IMR-90 (cell line): ENCODE data around the gene ZNF813. TPM values are rescaled to one million over a fixed set of nuclear protein-coding genes. Genes with fewer than 3 reads are reported as not detected.
"Not testable (repeated sequence)": the region's sequence is repeated elsewhere in the genome, so short reads cannot be mapped to it uniquely, and the experiment has no call there.

Experiments
- ATAC-seq: fragments of 200-7000 bp; cut with Tn5 transposase; 2 replicates; pipeline ENCODE4 v1.9.1; 2020; ENCODE audit warnings: low read depth, mild to moderate bottlenecking, moderate library complexity
- BruUV-seq: library from RNA; stranded (reverse); fragments of 400-500 nt; replicated peaks from 2 replicates; lab custom pipeline; 2021; lab: Mats Ljungman, UMichigan
- CTCF ChIA-PET: fragments of 300-600 bp; formaldehyde crosslinking; extraction: SDS; loops from one replicate; lab custom pipeline; 2021; ENCODE audit warnings: antibody characterized with exemption; lab: Yijun Ruan, JAX
- POLR2A ChIA-PET: fragments of 300-600 bp; sonication (Branson Sonifier 250); formaldehyde crosslinking; loops from one replicate; lab custom pipeline; 2022; ENCODE audit warnings: antibody characterized with exemption; ENCODE audit not compliant: unreplicated experiment; lab: Charles Lee
- DNase-seq: peaks from one replicate; pipeline ENCODE4 v3.0.0; 2013
- H2AFZ ChIP-seq: replicated peaks from 2 replicates; pipeline ENCODE3; 2013; ENCODE audit warnings: low read length, mild to moderate bottlenecking; ENCODE audit not compliant: poor library complexity
- H2AK5ac ChIP-seq: 2 replicates; pipeline ENCODE4 v1.6.1; 2013; ENCODE audit warnings: low read depth, low read length, inconsistent platforms
- H2AK9ac ChIP-seq: replicated peaks from 2 replicates; pipeline ENCODE3; 2013; ENCODE audit warnings: mild to moderate bottlenecking, low read depth, low read length, moderate library complexity; ENCODE audit not compliant: poor library complexity
- H2BK120ac ChIP-seq: 2 replicates; pipeline ENCODE4 v1.6.1; 2013; ENCODE audit warnings: low read depth, low read length, inconsistent platforms
- H2BK15ac ChIP-seq: 3 replicates; pipeline ENCODE4 v1.6.1; 2013; ENCODE audit warnings: low read depth, low read length, inconsistent platforms
- H2BK20ac ChIP-seq: 2 replicates; pipeline ENCODE4 v1.6.1; 2013; ENCODE audit warnings: low read depth, mild to moderate bottlenecking, inconsistent platforms, low read length, moderate library complexity
- H2BK5ac ChIP-seq: 2 replicates; pipeline ENCODE4 v1.6.1; 2013; ENCODE audit warnings: mild to moderate bottlenecking, low read depth, low read length, inconsistent platforms; ENCODE audit not compliant: poor library complexity, severe bottlenecking
- H3K14ac ChIP-seq: replicated peaks from 2 replicates; pipeline ENCODE4 v1.6.1; 2013; ENCODE audit warnings: low read depth, low read length, inconsistent platforms
- H3K18ac ChIP-seq: 2 replicates; pipeline ENCODE4 v1.6.1; 2013; ENCODE audit warnings: low read depth, low read length, control low read depth
- H3K23ac ChIP-seq: 2 replicates; pipeline ENCODE4 v1.6.1; 2013; ENCODE audit warnings: low read depth, low read length, inconsistent platforms
- H3K27ac ChIP-seq: 2 replicates; pipeline ENCODE4 v1.5.1; 2013; ENCODE audit warnings: mild to moderate bottlenecking, control low read depth, low read length; ENCODE audit not compliant: insufficient read depth
- H3K27me3 ChIP-seq: 2 replicates; pipeline ENCODE4 v1.6.1; 2013; ENCODE audit warnings: low read length; ENCODE audit not compliant: control insufficient read depth, insufficient read depth
- H3K36me3 ChIP-seq: 2 replicates; pipeline ENCODE4 v1.6.1; 2013; ENCODE audit warnings: low read length, mixed read lengths; ENCODE audit not compliant: control insufficient read depth, insufficient read depth
- H3K4ac ChIP-seq: 2 replicates; pipeline ENCODE4 v1.6.1; 2013; ENCODE audit warnings: low read depth, low read length, inconsistent platforms
- H3K4me1 ChIP-seq: 2 replicates; pipeline ENCODE4 v1.6.1; 2013; ENCODE audit warnings: low read length, mixed read lengths; ENCODE audit not compliant: control insufficient read depth, insufficient read depth
- H3K4me2 ChIP-seq: 2 replicates; pipeline ENCODE4 v1.6.1; 2013; ENCODE audit warnings: low read depth, mild to moderate bottlenecking, control low read depth, low read length, moderate library complexity
- H3K4me3 ChIP-seq: 2 replicates; pipeline ENCODE4 v1.5.1; 2013; ENCODE audit warnings: low read depth, mild to moderate bottlenecking, control low read depth, low read length, moderate library complexity; ENCODE audit not compliant: insufficient read depth
- H3K56ac ChIP-seq: 2 replicates; pipeline ENCODE4 v1.6.1; 2013; ENCODE audit warnings: low read length, inconsistent platforms; ENCODE audit not compliant: insufficient read depth; ENCODE audit errors: extremely low read depth
- H3K79me1 ChIP-seq, 2 experiments: 2 replicates each; pipeline ENCODE4 v1.6.1; 2013; ENCODE audit warnings: low read length in 2 of 2, inconsistent platforms in 1 of 2, low read depth in 1 of 2
- H3K9ac ChIP-seq: 2 replicates; pipeline ENCODE4 v1.6.1; 2013; ENCODE audit warnings: low read depth, low read length, control low read depth
- H3K9me1 ChIP-seq: 2 replicates; pipeline ENCODE4 v1.6.1; 2013; ENCODE audit warnings: low read length, inconsistent platforms; ENCODE audit not compliant: insufficient read depth
- H3K9me3 ChIP-seq: 2 replicates; pipeline ENCODE4 v1.6.1; 2013; ENCODE audit warnings: low read length; ENCODE audit not compliant: control insufficient read depth, insufficient read depth
- H4K20me1 ChIP-seq: 2 replicates; pipeline ENCODE4 v1.6.1; 2013; ENCODE audit warnings: low read length, inconsistent platforms; ENCODE audit not compliant: insufficient read depth
- H4K5ac ChIP-seq: 2 replicates; pipeline ENCODE4 v1.6.1; 2013; ENCODE audit warnings: mild to moderate bottlenecking, low read depth, low read length, control low read depth
- H4K8ac ChIP-seq, 2 experiments: 2 replicates each; pipeline ENCODE4 v1.6.1; 2013; ENCODE audit warnings: low read depth in 2 of 2, low read length in 2 of 2, control low read depth in 1 of 2, inconsistent platforms in 1 of 2
- H4K91ac ChIP-seq: 2 replicates; pipeline ENCODE4 v1.6.1; 2013; ENCODE audit warnings: low read depth, low read length, inconsistent platforms; ENCODE audit not compliant: insufficient read depth
- WGBS, 2 experiments: methylation state at CpG; one replicate each; pipeline versions ENCODE4 v1.1.5 to v1.1.7; 2013; ENCODE audit warnings: missing lambda C conversion rate in 2 of 2; ENCODE audit not compliant: insufficient read length in 1 of 2; ENCODE audit errors: extremely low coverage in 2 of 2; 5-methylcytosine and 5-hydroxymethylcytosine counted together
- dilution Hi-C: fragments of 300-500 bp; cut with HindIII; formaldehyde crosslinking; loops from one replicate; pipeline ENCODE4 v1.14.3; 2018; ENCODE audit warnings: low sequenced_read_pairs; ENCODE audit not compliant: unreplicated experiment
- in situ Hi-C: fragments of 300-500 bp; cut with MboI; formaldehyde crosslinking; loops from 3 replicates; pipeline ENCODE4 v1.14.3; 2019; ENCODE audit warnings: low sequenced_read_pairs, inconsistent platforms, mixed read lengths
- intact Hi-C: fragments of 100-400 bp; cut with micrococcal nuclease; formaldehyde crosslinking; loops from 2 replicates; pipeline ENCODE4 v1.10.0; 2022
- polyA plus RNA-seq, 3 experiments: library from polyadenylated mRNA; depleted of rRNA; stranded (reverse); fragments of >200 nt; gene quantifications; 2 replicates each; pipeline ENCODE4 v1.2.3, GENCODE V29; 2012; ENCODE audit warnings: low replicate concordance in 1 of 3
- total RNA-seq: library from RNA; depleted of rRNA; stranded (reverse); fragments of >200 nt; gene quantifications from 2 replicates; pipeline ENCODE4 v1.2.3, GENCODE V29; 2012

The ZNF813 gene
- total and polyA plus RNA-seq, 2 of the 4 experiments (the other 2 are of a cell fraction) = 0.82 to 3.4 TPM

DNA sequence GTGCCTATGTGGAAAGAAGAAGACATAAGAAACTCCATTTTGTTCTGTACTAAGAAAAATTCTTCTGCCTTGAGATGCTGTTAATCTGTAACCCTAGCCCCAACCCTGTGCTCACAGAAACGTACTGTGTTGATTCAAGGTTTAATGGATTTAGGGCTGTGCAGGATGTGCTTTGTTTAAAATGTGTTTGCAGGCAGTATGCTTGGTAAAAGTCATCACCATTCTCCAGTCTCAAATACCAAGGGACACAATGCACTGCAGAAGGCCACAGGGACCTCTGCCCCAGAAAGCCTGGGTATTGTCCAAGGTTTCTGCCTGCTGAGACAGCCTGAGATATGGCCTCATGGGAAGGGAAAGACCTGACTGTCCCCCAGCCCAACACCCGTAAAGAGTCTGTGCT lies 23.7 kb upstream of the ZNF813 start:
- H3K4me1 ChIP-seq, H2BK5ac ChIP-seq, H3K27ac ChIP-seq, H3K79me1 ChIP-seq, H3K14ac ChIP-seq, H3K23ac ChIP-seq, dilution Hi-C loops, H2BK120ac ChIP-seq, H3K9me1 ChIP-seq, H4K91ac ChIP-seq, H3K27me3 ChIP-seq, H3K4me3 ChIP-seq, ATAC-seq, H3K56ac ChIP-seq, H2BK20ac ChIP-seq, H3K4ac ChIP-seq, H2AFZ ChIP-seq, H3K9ac ChIP-seq, H4K8ac ChIP-seq, H4K5ac ChIP-seq, DNase-seq, H2AK5ac ChIP-seq, H3K4me2 ChIP-seq, CTCF ChIA-PET, H2BK15ac ChIP-seq, intact Hi-C loops, H2AK9ac ChIP-seq, BruUV-seq, H3K18ac ChIP-seq, POLR2A ChIA-PET, in situ Hi-C loops, H4K20me1 ChIP-seq: not testable (repeated sequence)
- no CpG with 5 or more reads among the region's 2 CpGs for WGBS, 2 experiments
- peaks cover 53% of the 10 kb centered on the region for H3K36me3 ChIP-seq
- peaks cover 19% of the 10 kb centered on the region for H3K9me3 ChIP-seq

DNA sequence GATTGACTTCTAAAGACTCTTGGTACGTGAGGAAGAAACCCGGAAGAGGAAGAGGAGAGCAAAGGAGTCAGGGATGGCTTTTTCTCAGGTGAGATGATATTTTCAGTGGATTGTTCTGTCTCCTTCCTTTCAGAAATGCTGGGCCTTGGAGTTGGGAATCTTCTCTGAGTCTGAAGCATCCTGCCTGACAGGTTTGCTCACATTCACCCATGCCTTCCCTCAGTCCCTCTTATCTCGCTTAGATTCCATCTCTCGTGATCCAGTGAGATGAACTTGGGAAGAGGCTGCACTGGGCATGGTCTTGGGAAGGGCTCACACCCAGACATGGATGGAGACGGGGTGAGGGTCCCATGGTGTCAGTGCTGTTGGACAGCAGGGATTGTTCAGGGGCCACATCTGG lies 20.3 kb upstream of the ZNF813 start:
- H3K27ac ChIP-seq, CTCF ChIA-PET: not testable (repeated sequence)
- no CpG with 5 or more reads among the region's 5 CpGs for WGBS, 2 experiments

More for the DNA sequence above, 20.3 kb upstream of the ZNF813 start:
- H3K27me3 ChIP-seq, H4K5ac ChIP-seq, H3K4me3 ChIP-seq, H3K56ac ChIP-seq, H3K4me1 ChIP-seq, H4K20me1 ChIP-seq, DNase-seq, H2AFZ ChIP-seq, H2BK5ac ChIP-seq, H2BK15ac ChIP-seq, H2AK9ac ChIP-seq, POLR2A ChIA-PET, H3K79me1 ChIP-seq, H3K4me2 ChIP-seq, H3K14ac ChIP-seq, H3K9ac ChIP-seq, H3K18ac ChIP-seq, BruUV-seq, H2AK5ac ChIP-seq, H3K4ac ChIP-seq, in situ Hi-C loops, intact Hi-C loops, ATAC-seq, H4K91ac ChIP-seq, H3K23ac ChIP-seq, H2BK120ac ChIP-seq, H4K8ac ChIP-seq, H2BK20ac ChIP-seq, H3K9me1 ChIP-seq, dilution Hi-C loops: not testable (repeated sequence)
- Histone ChIP-seq H3K36me3 (peaks cover 53% of the 10 kb centered on the region), H3K9me3 (peaks cover 18% of the 10 kb centered on the region)
